ENCODE data around the gene EDA.
A peak's percentile ranks its signal among the peaks of the same experiment; 100 is the strongest.

Gene EDA

GRCh38 chrX:70062961-70063550, 447.1 kb downstream of the EDA start:
- DNase-seq (ENCODE audit: low read depth in 2 of 2): no peak

- no peak for DNase-seq (ENCODE audit: low read depth in 2 of 2)
Observed at GRCh38 chrX:70066646-70067045, 450.7 kb downstream of the EDA start.

- DNase-seq (ENCODE audit: low read depth in 2 of 2): no peak
Observed at GRCh38 chrX:70079297-70079696, 463.4 kb downstream of the EDA start.

GRCh38 chrX:70079870-70080269, 464.0 kb downstream of the EDA start:
- DNase-seq (ENCODE audit: low read depth in 2 of 2): no peak

GRCh38 chrX:70082723-70083122, 466.8 kb downstream of the EDA start:
- no peak for DNase-seq (ENCODE audit: low read depth in 2 of 2)

- no peak for DNase-seq (ENCODE audit: low read depth in 2 of 2)
Observed at GRCh38 chrX:70084592-70085240, 468.8 kb downstream of the EDA start.

GRCh38 chrX:70087857-70088630, 472.1 kb downstream of the EDA start:
- peak; percentile 9 to 19 for DNase-seq (ENCODE audit: low read depth in 2 of 2)

GRCh38 chrX:70088751-70089150, 472.8 kb downstream of the EDA start:
- DNase-seq (ENCODE audit: low read depth in 2 of 2): no peak

Data from fibroblast of skin of left biceps (primary cell).